Retinal pigment epithelial cell (primary cell): ENCODE measurements around the gene MYH4.

Experiments used
- DNase-seq: peaks from one replicate; pipeline ENCODE4 v3.0.0-alpha.2; 2010; ENCODE audit warnings: low read depth
- H3K4me3 ChIP-seq: 2 replicates; pipeline ENCODE4 v1.5.1; 2011; ENCODE audit warnings: mild to moderate bottlenecking, low read length, control low read depth, moderate library complexity
- CTCF ChIP-seq: conservative IDR thresholded peaks from 2 replicates; pipeline ENCODE4 v1.5.1; 2011; ENCODE audit warnings: low read depth, low read length, control low read depth, inconsistent platforms

MYH4 gene

DNA sequence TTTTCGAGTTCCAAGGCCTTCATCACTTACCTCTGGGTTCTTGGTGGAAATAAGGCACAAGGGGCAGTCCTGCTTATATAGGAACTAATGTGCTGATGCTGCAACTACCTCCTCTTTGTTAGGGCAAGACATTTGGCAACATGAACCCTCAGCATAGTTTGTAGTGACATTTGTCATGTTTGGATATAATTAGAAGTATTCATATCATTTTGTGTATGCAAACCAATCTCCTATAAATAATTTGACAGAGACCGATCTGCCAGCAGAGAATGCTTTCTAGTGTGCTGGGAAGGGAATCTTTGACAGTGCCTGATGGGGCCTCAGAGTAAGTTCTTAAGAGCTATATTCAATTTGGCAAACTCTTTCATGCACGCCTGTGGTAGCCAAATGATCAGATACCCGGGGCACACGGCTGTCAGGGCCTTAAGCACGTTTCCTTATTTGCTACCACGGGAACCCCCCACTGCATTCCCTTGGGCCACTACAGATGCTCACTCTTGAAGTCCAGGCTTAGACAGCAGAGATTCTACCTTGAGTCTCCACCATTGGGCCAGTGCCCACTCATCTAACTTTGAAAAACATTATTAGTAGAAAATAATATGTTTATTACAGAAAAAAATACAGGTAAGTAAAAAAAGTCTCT, 47.3 kb downstream of the MYH4 start, which contains the start of gene MYH8:
Gene MYH8, minus strand, starts transcription at position 51 of the 643 bp plus-strand sequence. CDS start 1,723 bp downstream, outside the sequence.
- TF ChIP-seq CTCF, result no peak
- no peak for DNase-seq
- no peak within 1 kb of the TSS for H3K4me3 ChIP-seq

GRCh38 chr17:10421211-10421610, 48.1 kb downstream of the MYH4 start:
- no peak overlapping the region for H3K4me3 ChIP-seq
- DNase-seq, result no peak
- TF ChIP-seq CTCF, result no peak

- no peak for TF ChIP-seq CTCF
- H3K4me3 ChIP-seq, result no peak overlapping the region
- DNase-seq, result no peak
Measured at GRCh38 chr17:10420811-10421210, 48.5 kb downstream of the MYH4 start.

- H3K4me3 ChIP-seq, result no peak overlapping the region
- TF ChIP-seq CTCF, result no peak
- no peak for DNase-seq
Measured at GRCh38 chr17:10417431-10417830, 51.9 kb downstream of the MYH4 start.

GRCh38 chr17:10415161-10415560, 54.2 kb downstream of the MYH4 start:
- H3K4me3 ChIP-seq, result no peak overlapping the region
- no peak for TF ChIP-seq CTCF
- no peak for DNase-seq

GRCh38 chr17:10403589-10403988, 65.8 kb downstream of the MYH4 start:
- no peak for DNase-seq
- H3K4me3 ChIP-seq, result no peak overlapping the region
- TF ChIP-seq CTCF, result no peak

- no peak for TF ChIP-seq CTCF
- DNase-seq, result no peak
- no peak overlapping the region for H3K4me3 ChIP-seq
Measured at GRCh38 chr17:10398352-10398751, 71.0 kb downstream of the MYH4 start.
